ENCODE results near the gene PNRC1. TPM values are rescaled to one million over a fixed set of nuclear protein-coding genes. Genes with fewer than 3 reads are reported as not detected.

The PNRC1 gene
- total and polyA plus RNA-seq, 2 experiments from 2014 or later = 181 to 226 TPM

GRCh38 chr6:89082486-89082891 lies 1.9 kb downstream of the PNRC1 start:
- Histone ChIP-seq H3K4me2 (peak overlapping the region; percentile 79), H3K36me3 (replicated peaks; ENCODE audit: insufficient read depth, low read depth) (no peaks in the 10 kb centered on the region), H2AFZ (no peak overlapping the region), H3K27ac (peak overlapping the region; percentile 100), H3K9me3 (ENCODE audit: low read depth) (no peaks in the 10 kb centered on the region), H4K20me1 (ENCODE audit: insufficient read depth, poor library complexity, severe bottlenecking) (peaks cover 57% of the 10 kb centered on the region), H3K27me3 (no peaks in the 10 kb centered on the region), H3K4me3 (peak overlapping the region; percentile 66), H3K4me1 (ENCODE audit: insufficient read depth) (peaks cover 21% of the 10 kb centered on the region), H3K79me2 (peaks cover 54% of the 10 kb centered on the region), H3K9me2 (replicated peaks; ENCODE audit: insufficient read depth) (no peaks in the 10 kb centered on the region)
- WGBS (ENCODE audit: low lambda C conversion rate, missing lambda C conversion rate) = 1% methylated on average over 9 of the region's 9 CpGs
- peak; percentile 32 for DNase-seq (ENCODE audit: low spot score)
- TF ChIP-seq EZH2 (IDR thresholded peaks at IDR 0.05; ENCODE audit: borderline replicate concordance) (no peak), CTCF (IDR thresholded peaks at IDR 0.05; ENCODE audit: poor library complexity) (no peak), EZH2phosphoT487 (IDR thresholded peaks at IDR 0.05; ENCODE audit: low read depth, severe bottlenecking, unreplicated experiment) (no peak)

GRCh38 chr6:89084542-89084941 lies 4.0 kb downstream of the PNRC1 start:
- no peak for TF ChIP-seq EZH2phosphoT487 (IDR thresholded peaks at IDR 0.05; ENCODE audit: low read depth, severe bottlenecking, unreplicated experiment)
- no peak for TF ChIP-seq EZH2 (IDR thresholded peaks at IDR 0.05; ENCODE audit: borderline replicate concordance)
- no peak for TF ChIP-seq CTCF (IDR thresholded peaks at IDR 0.05; ENCODE audit: poor library complexity)
- H3K36me3 ChIP-seq (replicated peaks; ENCODE audit: insufficient read depth, low read depth) = no peaks in the 10 kb centered on the region
- no peak overlapping the region for H3K27ac ChIP-seq
- H3K4me3 ChIP-seq = no peak overlapping the region
- no peaks in the 10 kb centered on the region for H3K9me3 ChIP-seq (ENCODE audit: low read depth)
- no peak for DNase-seq (ENCODE audit: low spot score)
- no peak overlapping the region for H2AFZ ChIP-seq
- H3K9me2 ChIP-seq (replicated peaks; ENCODE audit: insufficient read depth) = no peaks in the 10 kb centered on the region
- H3K4me2 ChIP-seq = peak overlapping the region; percentile 79
- peaks cover 54% of the 10 kb centered on the region for H3K79me2 ChIP-seq
- no peaks in the 10 kb centered on the region for H3K27me3 ChIP-seq
- peaks cover 60% of the 10 kb centered on the region for H4K20me1 ChIP-seq (ENCODE audit: insufficient read depth, poor library complexity, severe bottlenecking)
- peaks cover 21% of the 10 kb centered on the region for H3K4me1 ChIP-seq (ENCODE audit: insufficient read depth)

GRCh38 chr6:89084954-89085353 lies 4.4 kb downstream of the PNRC1 start:
- Histone ChIP-seq H3K27me3 (no peaks in the 10 kb centered on the region), H3K27ac (peak overlapping the region; percentile 19), H3K4me2 (peak overlapping the region; percentile 79), H3K4me1 (ENCODE audit: insufficient read depth) (peaks cover 21% of the 10 kb centered on the region), H3K36me3 (replicated peaks; ENCODE audit: insufficient read depth, low read depth) (no peaks in the 10 kb centered on the region), H3K79me2 (peaks cover 54% of the 10 kb centered on the region), H2AFZ (no peak overlapping the region), H3K9me2 (replicated peaks; ENCODE audit: insufficient read depth) (no peaks in the 10 kb centered on the region), H3K9me3 (ENCODE audit: low read depth) (no peaks in the 10 kb centered on the region), H4K20me1 (ENCODE audit: insufficient read depth, poor library complexity, severe bottlenecking) (peaks cover 60% of the 10 kb centered on the region), H3K4me3 (no peak overlapping the region)
- TF ChIP-seq EZH2 (IDR thresholded peaks at IDR 0.05; ENCODE audit: borderline replicate concordance) (no peak), EZH2phosphoT487 (IDR thresholded peaks at IDR 0.05; ENCODE audit: low read depth, severe bottlenecking, unreplicated experiment) (no peak), CTCF (IDR thresholded peaks at IDR 0.05; ENCODE audit: poor library complexity) (no peak)
- DNase-seq (ENCODE audit: low spot score) = no peak
- WGBS (ENCODE audit: low lambda C conversion rate, missing lambda C conversion rate) = 70% methylated on average over 3 of the region's 3 CpGs
